ENCODE results near the gene ARG2. TPM values are rescaled to one million over a fixed set of nuclear protein-coding genes. Genes with fewer than 3 reads are reported as not detected.
"Not testable (repeated sequence)": the region's sequence is repeated elsewhere in the genome, so short reads cannot be mapped to it uniquely, and the experiment has no call there.

The ARG2 gene
- total RNA-seq, 2 experiments from 2014 or later, result 6.8 to 7.7 TPM

- Mint-ChIP-seq H3K27ac (no peak overlapping the region), H3K36me3 (ENCODE audit: low read depth) (peaks cover 2% of the 10 kb centered on the region), H3K4me3 (no peak overlapping the region), H3K4me1 (peaks cover 32% of the 10 kb centered on the region), H3K27me3 (peaks cover 11% of the 10 kb centered on the region), H3K9me3 (no peaks in the 10 kb centered on the region)
- POLR2A ChIA-PET, result interaction anchor here (1.1 to 1.4 kb wide), 3 partner anchors 23 to 73 kb away, joined by 3 to 4 read pairs (median 3); partner anchors contain the start of genes PIGH and RDH11
- DNase-seq, result no peak
- CTCF ChIA-PET, result interaction anchor here (1.0 kb wide), 2 partner anchors 43 to 80 kb away, joined by 3 to 5 read pairs; no protein-coding TSS in a partner anchor
Observed at GRCh38 chr14:67623114-67623513, 3.4 kb downstream of the ARG2 start.

- H3K27ac Mint-ChIP-seq; H3K9me3 Mint-ChIP-seq; POLR2A ChIA-PET; H3K27me3 Mint-ChIP-seq; H3K36me3 Mint-ChIP-seq (ENCODE audit: low read depth); H3K4me1 Mint-ChIP-seq; DNase-seq; H3K4me3 Mint-ChIP-seq; CTCF ChIA-PET: not testable (repeated sequence)
Observed at GRCh38 chr14:67626131-67626530, 6.4 kb downstream of the ARG2 start.

GRCh38 chr14:67627519-67627918, 7.8 kb downstream of the ARG2 start:
- DNase-seq, result no peak
- Mint-ChIP-seq H3K9me3 (no peaks in the 10 kb centered on the region), H3K27ac (no peak overlapping the region), H3K36me3 (ENCODE audit: low read depth) (peaks cover 2% of the 10 kb centered on the region), H3K4me3 (no peak overlapping the region), H3K4me1 (peaks cover 7% of the 10 kb centered on the region), H3K27me3 (peaks cover 4% of the 10 kb centered on the region)
- ChIA-PET POLR2A (interaction anchor here (0.9 kb wide), 1 partner anchor 267 kb away, joined by 3 read pairs; no protein-coding TSS in a partner anchor), CTCF (interaction anchor here (1.0 to 1.2 kb wide), 2 partner anchors 8 to 27 kb away, joined by 3 read pairs; partner anchors contain the start of genes ARG2 and PIGH)

- POLR2A ChIA-PET, result interaction anchor here (1.0 kb wide), 1 partner anchor 9 kb away, joined by 3 read pairs; no protein-coding TSS in a partner anchor
Observed at GRCh38 chr14:67630186-67630585, 10.5 kb downstream of the ARG2 start.

GRCh38 chr14:67630938-67631337, 11.2 kb downstream of the ARG2 start:
- H3K27ac Mint-ChIP-seq, result no peak overlapping the region
- H3K36me3 Mint-ChIP-seq (ENCODE audit: low read depth), result no peaks in the 10 kb centered on the region
- H3K4me3 Mint-ChIP-seq, result no peak overlapping the region
- no peaks in the 10 kb centered on the region for H3K9me3 Mint-ChIP-seq
- ChIA-PET POLR2A (interaction anchor here (1.4 kb wide), 1 partner anchor 19 kb away, joined by 3 read pairs; no protein-coding TSS in a partner anchor), CTCF (interaction anchor here (0.7 to 1.1 kb wide), 3 partner anchors 36 to 1171 kb away, joined by 3 to 6 read pairs (median 3); no protein-coding TSS in a partner anchor)
- peaks cover 4% of the 10 kb centered on the region for H3K27me3 Mint-ChIP-seq
- no peaks in the 10 kb centered on the region for H3K4me1 Mint-ChIP-seq
- no peak for DNase-seq

More at GRCh38 chr14:67630186-67630585, 10.5 kb downstream of the ARG2 start:
- CTCF ChIA-PET, result no interaction called here
- peaks cover 4% of the 10 kb centered on the region for H3K27me3 Mint-ChIP-seq
- H3K4me3 Mint-ChIP-seq, result no peak overlapping the region
- no peaks in the 10 kb centered on the region for H3K9me3 Mint-ChIP-seq
- DNase-seq, result no peak
- no peaks in the 10 kb centered on the region for H3K4me1 Mint-ChIP-seq
- H3K36me3 Mint-ChIP-seq (ENCODE audit: low read depth), result no peaks in the 10 kb centered on the region
- H3K27ac Mint-ChIP-seq, result no peak overlapping the region

GRCh38 chr14:67633451-67634147, 13.9 kb downstream of the ARG2 start:
- no peak for DNase-seq
- CTCF ChIA-PET, result interaction anchor here (1.3 kb wide), 1 partner anchor 15 kb away, joined by 6 read pairs; no protein-coding TSS in a partner anchor
- Mint-ChIP-seq H3K4me1 (no peaks in the 10 kb centered on the region), H3K9me3 (no peaks in the 10 kb centered on the region), H3K27me3 (peaks cover 4% of the 10 kb centered on the region), H3K36me3 (ENCODE audit: low read depth) (no peaks in the 10 kb centered on the region), H3K4me3 (no peak overlapping the region), H3K27ac (no peak overlapping the region)
- POLR2A ChIA-PET, result no interaction called here

GRCh38 chr14:67636361-67636919, 16.7 kb downstream of the ARG2 start:
- no peaks in the 10 kb centered on the region for H3K36me3 Mint-ChIP-seq (ENCODE audit: low read depth)
- no peaks in the 10 kb centered on the region for H3K4me1 Mint-ChIP-seq
- DNase-seq, result no peak
- no peaks in the 10 kb centered on the region for H3K27me3 Mint-ChIP-seq
- no peak overlapping the region for H3K4me3 Mint-ChIP-seq
- H3K27ac Mint-ChIP-seq, result no peak overlapping the region
- H3K9me3 Mint-ChIP-seq, result no peaks in the 10 kb centered on the region
- ChIA-PET CTCF (no interaction called here), POLR2A (no interaction called here)

GRCh38 chr14:67638642-67639041, 18.9 kb downstream of the ARG2 start:
- Mint-ChIP-seq H3K4me1 (peaks cover 16% of the 10 kb centered on the region), H3K36me3 (ENCODE audit: low read depth) (peaks cover 10% of the 10 kb centered on the region), H3K4me3 (no peak overlapping the region), H3K9me3 (no peaks in the 10 kb centered on the region), H3K27ac (no peak overlapping the region), H3K27me3 (no peaks in the 10 kb centered on the region)
- ChIA-PET POLR2A (no interaction called here), CTCF (interaction anchor here (0.9 kb wide), 1 partner anchor 65 kb away, joined by 3 read pairs; no protein-coding TSS in a partner anchor)
- DNase-seq, result no peak

GRCh38 chr14:67641480-67641879, 21.8 kb downstream of the ARG2 start:
- Mint-ChIP-seq H3K27me3 (no peaks in the 10 kb centered on the region), H3K4me3 (no peak overlapping the region), H3K27ac (no peak overlapping the region), H3K36me3 (ENCODE audit: low read depth) (peaks cover 23% of the 10 kb centered on the region), H3K9me3 (no peaks in the 10 kb centered on the region), H3K4me1 (peaks cover 26% of the 10 kb centered on the region)
- ChIA-PET CTCF (interaction anchor here (1.2 kb wide), 1 partner anchor 42 kb away, joined by 6 read pairs; the partner anchor contains the start of gene PIGH), POLR2A (interaction anchor here (0.9 to 1.5 kb wide), 3 partner anchors 10 to 23 kb away, joined by 3 to 5 read pairs (median 4); no protein-coding TSS in a partner anchor)
- no peak for DNase-seq

- H3K36me3 Mint-ChIP-seq (ENCODE audit: low read depth), result peaks cover 29% of the 10 kb centered on the region
- H3K27ac Mint-ChIP-seq, result peak overlapping the region; percentile 66
- ChIA-PET POLR2A (interaction anchor here (0.9 to 1.5 kb wide), 4 partner anchors 10 to 24 kb away, joined by 3 to 5 read pairs (median 4); no protein-coding TSS in a partner anchor), CTCF (interaction anchor here (1.0 to 1.2 kb wide), 3 partner anchors 23 to 43 kb away, joined by 3 to 6 read pairs (median 6); partner anchors contain the start of gene PIGH)
- peak; percentile 30 for DNase-seq
- peaks cover 26% of the 10 kb centered on the region for H3K4me1 Mint-ChIP-seq
- H3K9me3 Mint-ChIP-seq, result no peaks in the 10 kb centered on the region
- H3K27me3 Mint-ChIP-seq, result no peaks in the 10 kb centered on the region
- peak overlapping the region; percentile 9 for H3K4me3 Mint-ChIP-seq
Observed at GRCh38 chr14:67641902-67642749, 22.4 kb downstream of the ARG2 start.

- H3K27ac Mint-ChIP-seq, result no peak overlapping the region
Observed at GRCh38 chr14:67643713-67644112, 24.0 kb downstream of the ARG2 start.

GRCh38 chr14:67644428-67644827, 24.7 kb downstream of the ARG2 start:
- no peaks in the 10 kb centered on the region for H3K9me3 Mint-ChIP-seq
- POLR2A ChIA-PET, result no interaction called here
- no peak overlapping the region for H3K27ac Mint-ChIP-seq
- H3K36me3 Mint-ChIP-seq (ENCODE audit: low read depth), result peaks cover 39% of the 10 kb centered on the region
- no peaks in the 10 kb centered on the region for H3K27me3 Mint-ChIP-seq
- H3K4me3 Mint-ChIP-seq, result no peak overlapping the region
- CTCF ChIA-PET, result interaction anchor here (0.7 to 2.3 kb wide), 6 partner anchors 22 to 280 kb away, joined by 3 to 8 read pairs (median 4); no protein-coding TSS in a partner anchor
- no peak for DNase-seq
- peaks cover 26% of the 10 kb centered on the region for H3K4me1 Mint-ChIP-seq

More at GRCh38 chr14:67643713-67644112, 24.0 kb downstream of the ARG2 start:
- ChIA-PET CTCF (interaction anchor here (0.7 to 2.3 kb wide), 7 partner anchors 23 to 280 kb away, joined by 3 to 8 read pairs (median 5); no protein-coding TSS in a partner anchor), POLR2A (interaction anchor here (1.0 kb wide), 1 partner anchor 23 kb away, joined by 3 read pairs; no protein-coding TSS in a partner anchor)
- Mint-ChIP-seq H3K36me3 (ENCODE audit: low read depth) (peaks cover 35% of the 10 kb centered on the region), H3K27me3 (no peaks in the 10 kb centered on the region), H3K4me1 (peaks cover 26% of the 10 kb centered on the region), H3K9me3 (no peaks in the 10 kb centered on the region), H3K4me3 (no peak overlapping the region)
- no peak for DNase-seq
